Loucy (cell line): ENCODE results near the gene RAB32.

Source experiments
- EZH2phosphoT487 ChIP-seq: fragments of 200-600 bp; IDR thresholded peaks from 2 replicates; pipeline ENCODE4 v1.6.1; 2018; ENCODE audit warnings: antibody characterized with exemption, mild to moderate bottlenecking, moderate library complexity, borderline replicate concordance
- TF ChIP-seq, protein P1 (sequence below): fragments of 200-600 bp; sonication (generic); conservative IDR thresholded peaks from 2 replicates; pipeline ENCODE4 v1.5.1; 2014; ENCODE audit warnings: mild to moderate bottlenecking, antibody characterized with exemption, low read length

DNA sequence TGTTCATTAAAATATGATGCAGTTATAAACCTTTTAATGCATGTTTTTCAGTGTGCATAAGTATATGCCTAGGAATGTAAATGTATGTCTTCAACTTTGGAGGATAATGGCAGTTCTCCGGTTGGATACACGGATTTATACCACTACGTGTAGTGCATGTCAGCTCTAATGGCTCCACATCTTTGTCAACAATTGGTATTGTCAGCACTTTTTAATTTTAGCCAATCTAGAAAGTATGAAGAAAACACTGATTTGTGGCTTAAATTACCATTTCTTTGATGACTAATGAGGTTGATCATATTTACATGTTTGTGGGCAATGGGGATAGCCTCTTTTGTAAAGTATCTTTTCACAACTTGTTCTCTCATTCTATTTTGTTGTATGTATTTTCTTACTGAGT lies 10.9 kb upstream of the RAB32 start:
- TF ChIP-seq, protein P1, sequence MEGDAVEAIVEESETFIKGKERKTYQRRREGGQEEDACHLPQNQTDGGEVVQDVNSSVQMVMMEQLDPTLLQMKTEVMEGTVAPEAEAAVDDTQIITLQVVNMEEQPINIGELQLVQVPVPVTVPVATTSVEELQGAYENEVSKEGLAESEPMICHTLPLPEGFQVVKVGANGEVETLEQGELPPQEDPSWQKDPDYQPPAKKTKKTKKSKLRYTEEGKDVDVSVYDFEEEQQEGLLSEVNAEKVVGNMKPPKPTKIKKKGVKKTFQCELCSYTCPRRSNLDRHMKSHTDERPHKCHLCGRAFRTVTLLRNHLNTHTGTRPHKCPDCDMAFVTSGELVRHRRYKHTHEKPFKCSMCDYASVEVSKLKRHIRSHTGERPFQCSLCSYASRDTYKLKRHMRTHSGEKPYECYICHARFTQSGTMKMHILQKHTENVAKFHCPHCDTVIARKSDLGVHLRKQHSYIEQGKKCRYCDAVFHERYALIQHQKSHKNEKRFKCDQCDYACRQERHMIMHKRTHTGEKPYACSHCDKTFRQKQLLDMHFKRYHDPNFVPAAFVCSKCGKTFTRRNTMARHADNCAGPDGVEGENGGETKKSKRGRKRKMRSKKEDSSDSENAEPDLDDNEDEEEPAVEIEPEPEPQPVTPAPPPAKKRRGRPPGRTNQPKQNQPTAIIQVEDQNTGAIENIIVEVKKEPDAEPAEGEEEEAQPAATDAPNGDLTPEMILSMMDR = no peak
- TF ChIP-seq EZH2phosphoT487 = no peak
